Thyroid gland (tissue), 4 donors: Measurements from ENCODE around the gene HPCAL1.

Source experiments
- CTCF ChIP-seq, 6 experiments: fragments of 200-600 bp in 3 of 6; fragments of 450-650 bp in 3 of 6; sonication (generic) in 3 of 6; IDR thresholded peaks; one replicate each; pipeline ENCODE4 v1.5.1; 2016 to 2019; ENCODE audit warnings: antibody characterized with exemption in 6 of 6, mild to moderate bottlenecking in 2 of 6, inconsistent platforms in 1 of 6, moderate library complexity in 1 of 6
- POLR2A ChIP-seq, 2 donors: fragments of 450-650 bp; IDR thresholded peaks; one replicate each; pipeline ENCODE4 v1.6.1; 2017; ENCODE audit warnings: antibody characterized with exemption in 2 of 2, mild to moderate bottlenecking in 2 of 2, moderate library complexity in 1 of 2

GRCh38 chr2:10274376-10274775 lies 28.3 kb upstream of the HPCAL1 start:
- TF ChIP-seq CTCF (IDR thresholded peaks at IDR 0.05) (no peak), POLR2A (IDR thresholded peaks at IDR 0.05) (no peak)
